DOHH2 (cell line): ENCODE results near the gene KDM3A.

Source experiments
- CTCF ChIP-seq: fragments of 200-600 bp; sonication (generic); IDR thresholded peaks from one replicate; pipeline ENCODE4 v1.5.1; 2014; ENCODE audit warnings: antibody characterized with exemption, mild to moderate bottlenecking, low read depth, low read length; ENCODE audit not compliant: poor library complexity, severe bottlenecking
- EZH2phosphoT487 ChIP-seq: fragments of 200-600 bp; sonication (generic); IDR thresholded peaks from 2 replicates; pipeline ENCODE4 v1.6.1; 2017; ENCODE audit warnings: borderline replicate concordance, mild to moderate bottlenecking, antibody characterized with exemption, low read length, moderate library complexity, mixed read lengths

- TF ChIP-seq CTCF = no peak
- TF ChIP-seq EZH2phosphoT487 = no peak
Observed at GRCh38 chr2:86487062-86487461, 45.9 kb downstream of the KDM3A start.
